PFSK-1 (cell line): ENCODE results near the gene MEGF6.

Source experiments
- FOXP2 ChIP-seq: optimal IDR thresholded peaks from 2 replicates; pipeline ENCODE3; 2011; ENCODE audit warnings: borderline replicate concordance, control low read depth, inconsistent platforms; ENCODE audit not compliant: insufficient read depth; ENCODE audit errors: extremely low read length, extremely low read depth
- POLR2AphosphoS5 ChIP-seq: IDR thresholded peaks from 2 replicates; pipeline ENCODE4 v1.6.1; 2012; ENCODE audit warnings: low read depth, mild to moderate bottlenecking, control low read depth, low read length, moderate library complexity
- SIN3A ChIP-seq: IDR thresholded peaks from 2 replicates; pipeline ENCODE4 v1.6.1; 2012; ENCODE audit warnings: mild to moderate bottlenecking, low read length, moderate library complexity, borderline replicate concordance; ENCODE audit not compliant: insufficient read depth
- TAF1 ChIP-seq: IDR thresholded peaks from 2 replicates; pipeline ENCODE4 v1.6.1; 2012; ENCODE audit warnings: low read length, control low read depth, borderline replicate concordance; ENCODE audit not compliant: insufficient read depth
- TF ChIP-seq, protein P1 (sequence below), 2 experiments: IDR thresholded peaks; 2 replicates each; pipeline versions ENCODE4 v1.6.1 to v1.8.0; 2011 to 2012; ENCODE audit warnings: low read depth in 2 of 2, low read length in 2 of 2, control low read depth in 1 of 2, inconsistent platforms in 1 of 2, mild to moderate bottlenecking in 1 of 2, moderate library complexity in 1 of 2; ENCODE audit not compliant: insufficient read depth in 1 of 2

Gene MEGF6

GRCh38 chr1:3586986-3587759 is 24.1 kb downstream of the MEGF6 start:
- TF ChIP-seq SIN3A, result no peak
- TF ChIP-seq FOXP2, result no peak
- no peak for TF ChIP-seq TAF1
- TF ChIP-seq, protein P1, sequence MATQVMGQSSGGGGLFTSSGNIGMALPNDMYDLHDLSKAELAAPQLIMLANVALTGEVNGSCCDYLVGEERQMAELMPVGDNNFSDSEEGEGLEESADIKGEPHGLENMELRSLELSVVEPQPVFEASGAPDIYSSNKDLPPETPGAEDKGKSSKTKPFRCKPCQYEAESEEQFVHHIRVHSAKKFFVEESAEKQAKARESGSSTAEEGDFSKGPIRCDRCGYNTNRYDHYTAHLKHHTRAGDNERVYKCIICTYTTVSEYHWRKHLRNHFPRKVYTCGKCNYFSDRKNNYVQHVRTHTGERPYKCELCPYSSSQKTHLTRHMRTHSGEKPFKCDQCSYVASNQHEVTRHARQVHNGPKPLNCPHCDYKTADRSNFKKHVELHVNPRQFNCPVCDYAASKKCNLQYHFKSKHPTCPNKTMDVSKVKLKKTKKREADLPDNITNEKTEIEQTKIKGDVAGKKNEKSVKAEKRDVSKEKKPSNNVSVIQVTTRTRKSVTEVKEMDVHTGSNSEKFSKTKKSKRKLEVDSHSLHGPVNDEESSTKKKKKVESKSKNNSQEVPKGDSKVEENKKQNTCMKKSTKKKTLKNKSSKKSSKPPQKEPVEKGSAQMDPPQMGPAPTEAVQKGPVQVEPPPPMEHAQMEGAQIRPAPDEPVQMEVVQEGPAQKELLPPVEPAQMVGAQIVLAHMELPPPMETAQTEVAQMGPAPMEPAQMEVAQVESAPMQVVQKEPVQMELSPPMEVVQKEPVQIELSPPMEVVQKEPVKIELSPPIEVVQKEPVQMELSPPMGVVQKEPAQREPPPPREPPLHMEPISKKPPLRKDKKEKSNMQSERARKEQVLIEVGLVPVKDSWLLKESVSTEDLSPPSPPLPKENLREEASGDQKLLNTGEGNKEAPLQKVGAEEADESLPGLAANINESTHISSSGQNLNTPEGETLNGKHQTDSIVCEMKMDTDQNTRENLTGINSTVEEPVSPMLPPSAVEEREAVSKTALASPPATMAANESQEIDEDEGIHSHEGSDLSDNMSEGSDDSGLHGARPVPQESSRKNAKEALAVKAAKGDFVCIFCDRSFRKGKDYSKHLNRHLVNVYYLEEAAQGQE (IDR thresholded peaks at IDR 0.05; ENCODE audit: insufficient read depth in 1 of 2, low read depth in 2 of 2, low read length in 2 of 2), result no peak
- TF ChIP-seq POLR2AphosphoS5, result no peak

- TF ChIP-seq POLR2AphosphoS5 (no peak), FOXP2 (no peak), SIN3A (no peak), TAF1 (no peak)
- TF ChIP-seq, protein P1 (IDR thresholded peaks at IDR 0.05; ENCODE audit: insufficient read depth in 1 of 2, low read depth in 2 of 2, low read length in 2 of 2), result no peak
These were observed 25.3 kb downstream of the MEGF6 start for GRCh38 chr1:3585940-3586568.

GRCh38 chr1:3584915-3585314 is 26.4 kb downstream of the MEGF6 start:
- TF ChIP-seq, protein P1 (IDR thresholded peaks at IDR 0.05; ENCODE audit: insufficient read depth in 1 of 2, low read depth in 2 of 2, low read length in 2 of 2), result no peak
- TF ChIP-seq POLR2AphosphoS5 (no peak), TAF1 (no peak), FOXP2 (no peak), SIN3A (no peak)

DNA sequence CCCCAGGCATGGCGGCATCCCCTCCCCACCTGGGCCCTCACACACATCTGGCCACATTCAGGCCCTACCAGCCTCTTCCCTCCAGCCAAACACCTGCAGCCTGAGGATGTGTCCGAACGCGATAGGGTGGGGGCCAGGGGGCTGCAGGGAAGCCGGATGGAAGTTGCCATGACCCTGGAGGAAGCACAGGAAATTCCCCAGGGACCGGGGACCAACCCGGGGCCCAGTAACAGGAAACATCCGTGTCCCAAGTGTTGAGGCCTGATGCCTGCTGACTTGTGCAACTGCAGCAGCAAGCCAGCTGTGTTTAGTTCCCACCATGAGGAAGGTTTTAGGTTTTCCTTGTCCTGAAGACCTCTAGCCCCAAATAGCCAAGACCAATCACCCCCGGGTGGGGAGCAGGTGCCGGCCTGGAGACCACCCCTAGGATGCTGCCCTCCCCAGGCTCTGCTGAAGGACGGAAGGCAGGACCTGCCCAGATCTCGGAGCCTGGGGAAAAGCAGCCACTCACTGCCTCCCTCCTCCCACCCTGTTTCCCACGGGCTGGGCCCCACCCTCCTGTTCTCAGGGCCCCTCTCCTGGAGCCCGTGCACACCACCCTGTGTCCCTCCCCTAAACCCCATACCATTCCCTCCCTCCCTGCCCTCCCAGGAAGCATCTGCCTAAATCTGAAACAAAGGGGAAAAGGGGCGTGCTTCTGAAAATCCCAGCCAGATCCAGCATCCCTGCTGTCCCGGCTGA is 29.8 kb downstream of the MEGF6 start:
- TF ChIP-seq, protein P1 (IDR thresholded peaks at IDR 0.05; ENCODE audit: insufficient read depth in 1 of 2, low read depth in 2 of 2, low read length in 2 of 2), result no peak
- no peak for TF ChIP-seq POLR2AphosphoS5
- TF ChIP-seq TAF1, result no peak
- no peak for TF ChIP-seq FOXP2
- no peak for TF ChIP-seq SIN3A
